SK-N-SH (cell line): Measurements from ENCODE around the gene TDRD12.

Source experiments
- CTCF ChIP-seq: fragments of 200-600 bp; sonication (generic); IDR thresholded peaks from 2 replicates; pipeline ENCODE4 v1.6.1; 2017; ENCODE audit warnings: antibody characterized with exemption, mild to moderate bottlenecking, moderate library complexity
- EP300 ChIP-seq, 2 experiments: IDR thresholded peaks; 2 replicates each; pipeline versions ENCODE4 v1.4.0 to v1.6.1; 2012; ENCODE audit warnings: borderline replicate concordance in 1 of 2, low read depth in 1 of 2, low read length in 1 of 2
- FOSL2 ChIP-seq: IDR thresholded peaks from 2 replicates; pipeline ENCODE4 v1.4.0; 2012; ENCODE audit warnings: low read depth, mild to moderate bottlenecking, moderate library complexity, borderline replicate concordance
- FOXM1 ChIP-seq: IDR thresholded peaks from 2 replicates; pipeline ENCODE4 v1.4.0; 2012; ENCODE audit warnings: low read depth, mild to moderate bottlenecking
- NRF1 ChIP-seq: IDR thresholded peaks from 2 replicates; pipeline ENCODE4 v1.6.1; 2012; ENCODE audit warnings: low read depth, mild to moderate bottlenecking, low read length
- RCOR1 ChIP-seq: fragments of 150-350 bp; IDR thresholded peaks from 2 replicates; pipeline ENCODE4 v1.6.1; 2017; ENCODE audit warnings: antibody characterized with exemption, low read length
- REST ChIP-seq: IDR thresholded peaks from 2 replicates; pipeline ENCODE4 v1.6.1; 2012; ENCODE audit warnings: mild to moderate bottlenecking, low read depth, low read length, moderate library complexity
- SIN3A ChIP-seq: IDR thresholded peaks from 2 replicates; pipeline ENCODE4 v1.6.1; 2012; ENCODE audit warnings: low read depth, mild to moderate bottlenecking, low read length, moderate library complexity, borderline replicate concordance
- SMC3 ChIP-seq: IDR thresholded peaks from 2 replicates; pipeline ENCODE4 v1.6.1; 2012; ENCODE audit warnings: low read depth, low read length, improper control_type of control experiment
- TAF1 ChIP-seq: IDR thresholded peaks from 2 replicates; pipeline ENCODE4 v1.6.1; 2012; ENCODE audit warnings: low read depth, mild to moderate bottlenecking, low read length, moderate library complexity, borderline replicate concordance
- ZBTB33 ChIP-seq: IDR thresholded peaks from 2 replicates; pipeline ENCODE4 v1.4.0; 2012; ENCODE audit warnings: low read depth, borderline replicate concordance

- TF ChIP-seq CTCF: no peak
- no peak for TF ChIP-seq NRF1
- no peak for TF ChIP-seq REST
- TF ChIP-seq EP300 (IDR thresholded peaks at IDR 0.05; ENCODE audit: borderline replicate concordance in 1 of 2, low read depth in 1 of 2, low read length in 1 of 2): no peak
- TF ChIP-seq SIN3A: no peak
- TF ChIP-seq FOXM1: no peak
- no peak for TF ChIP-seq ZBTB33
- no peak for TF ChIP-seq RCOR1
- no peak for TF ChIP-seq SMC3
- TF ChIP-seq TAF1: no peak
- no peak for TF ChIP-seq FOSL2
Measured at GRCh38 chr19:32870981-32871451, 151.4 kb downstream of the TDRD12 start.
